Coronary artery (tissue), 2 donors: ENCODE measurements around the gene PIK3CG.

Source experiments
- DNase-seq: peaks from one replicate; pipeline ENCODE4 v3.0.0-alpha.2; 2017; ENCODE audit warnings: low spot score
- H3K27ac ChIP-seq, 2 donors: fragments of 200-600 bp; sonication (generic); one replicate each; pipeline ENCODE4 v1.5.1; 2016 to 2019
- H3K4me3 ChIP-seq: fragments of 200-600 bp; sonication (generic); 2 replicates; pipeline ENCODE4 v1.5.1; 2016; ENCODE audit warnings: mild to moderate bottlenecking, moderate library complexity
- TF ChIP-seq, protein P1 (sequence below): fragments of 200-600 bp; sonication (generic); IDR thresholded peaks from one replicate; pipeline ENCODE4 v1.5.1; 2019; ENCODE audit warnings: antibody characterized with exemption

The PIK3CG gene

DNA sequence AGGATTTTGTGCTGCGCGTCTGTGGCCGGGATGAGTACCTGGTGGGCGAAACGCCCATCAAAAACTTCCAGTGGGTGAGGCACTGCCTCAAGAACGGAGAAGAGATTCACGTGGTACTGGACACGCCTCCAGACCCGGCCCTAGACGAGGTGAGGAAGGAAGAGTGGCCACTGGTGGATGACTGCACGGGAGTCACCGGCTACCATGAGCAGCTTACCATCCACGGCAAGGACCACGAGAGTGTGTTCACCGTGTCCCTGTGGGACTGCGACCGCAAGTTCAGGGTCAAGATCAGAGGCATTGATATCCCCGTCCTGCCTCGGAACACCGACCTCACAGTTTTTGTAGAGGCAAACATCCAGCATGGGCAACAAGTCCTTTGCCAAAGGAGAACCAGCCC, 3.3 kb downstream of the PIK3CG start:
- Histone ChIP-seq H3K4me3 (no peak overlapping the region), H3K27ac (no peak overlapping the region)
- TF ChIP-seq, protein P1, sequence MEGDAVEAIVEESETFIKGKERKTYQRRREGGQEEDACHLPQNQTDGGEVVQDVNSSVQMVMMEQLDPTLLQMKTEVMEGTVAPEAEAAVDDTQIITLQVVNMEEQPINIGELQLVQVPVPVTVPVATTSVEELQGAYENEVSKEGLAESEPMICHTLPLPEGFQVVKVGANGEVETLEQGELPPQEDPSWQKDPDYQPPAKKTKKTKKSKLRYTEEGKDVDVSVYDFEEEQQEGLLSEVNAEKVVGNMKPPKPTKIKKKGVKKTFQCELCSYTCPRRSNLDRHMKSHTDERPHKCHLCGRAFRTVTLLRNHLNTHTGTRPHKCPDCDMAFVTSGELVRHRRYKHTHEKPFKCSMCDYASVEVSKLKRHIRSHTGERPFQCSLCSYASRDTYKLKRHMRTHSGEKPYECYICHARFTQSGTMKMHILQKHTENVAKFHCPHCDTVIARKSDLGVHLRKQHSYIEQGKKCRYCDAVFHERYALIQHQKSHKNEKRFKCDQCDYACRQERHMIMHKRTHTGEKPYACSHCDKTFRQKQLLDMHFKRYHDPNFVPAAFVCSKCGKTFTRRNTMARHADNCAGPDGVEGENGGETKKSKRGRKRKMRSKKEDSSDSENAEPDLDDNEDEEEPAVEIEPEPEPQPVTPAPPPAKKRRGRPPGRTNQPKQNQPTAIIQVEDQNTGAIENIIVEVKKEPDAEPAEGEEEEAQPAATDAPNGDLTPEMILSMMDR = no peak
- no peak for DNase-seq

DNA sequence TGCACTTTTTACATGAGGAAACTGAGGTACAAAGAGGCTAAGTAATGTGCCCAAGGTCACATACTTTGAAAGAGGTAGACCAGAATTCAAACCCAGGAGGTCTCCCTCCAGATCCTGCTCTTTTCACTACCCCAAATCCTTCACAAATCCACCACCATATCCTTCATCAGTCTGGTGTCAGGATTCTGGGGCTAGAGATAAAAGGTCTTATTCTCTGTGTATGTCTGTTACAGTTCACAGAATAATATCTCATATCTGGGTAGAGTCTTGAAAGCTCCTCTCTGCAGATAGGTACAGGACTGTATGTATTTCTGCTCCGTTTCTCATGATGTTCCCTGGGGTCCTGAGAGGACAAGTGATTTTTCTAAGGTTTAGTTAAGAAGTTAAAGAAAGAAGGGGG, 4.9 kb downstream of the PIK3CG start:
- DNase-seq = no peak
- H3K27ac ChIP-seq = no peak overlapping the region
- no peak overlapping the region for H3K4me3 ChIP-seq
- TF ChIP-seq, protein P1 = no peak

DNA sequence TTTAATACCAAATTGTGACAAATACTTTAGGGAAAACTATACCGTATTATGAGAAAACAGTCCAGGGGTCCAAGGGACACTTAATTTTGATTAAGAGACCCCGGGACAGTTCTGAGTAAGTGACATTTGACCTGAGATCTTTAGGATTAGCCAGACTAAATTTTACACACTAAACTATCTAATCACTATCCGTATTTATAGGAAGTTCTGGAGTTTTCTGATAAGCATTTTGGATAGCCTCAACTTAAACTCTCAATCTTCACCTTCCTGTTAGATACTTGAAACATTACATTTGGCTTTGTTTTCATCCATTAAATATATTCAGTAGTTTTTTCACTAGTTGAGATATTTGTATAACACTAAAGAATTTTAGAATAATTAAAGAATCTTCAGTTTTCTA, 5.4 kb downstream of the PIK3CG start:
- Histone ChIP-seq H3K4me3 (no peak overlapping the region), H3K27ac (no peak overlapping the region)
- no peak for DNase-seq
- TF ChIP-seq, protein P1 = no peak

DNA sequence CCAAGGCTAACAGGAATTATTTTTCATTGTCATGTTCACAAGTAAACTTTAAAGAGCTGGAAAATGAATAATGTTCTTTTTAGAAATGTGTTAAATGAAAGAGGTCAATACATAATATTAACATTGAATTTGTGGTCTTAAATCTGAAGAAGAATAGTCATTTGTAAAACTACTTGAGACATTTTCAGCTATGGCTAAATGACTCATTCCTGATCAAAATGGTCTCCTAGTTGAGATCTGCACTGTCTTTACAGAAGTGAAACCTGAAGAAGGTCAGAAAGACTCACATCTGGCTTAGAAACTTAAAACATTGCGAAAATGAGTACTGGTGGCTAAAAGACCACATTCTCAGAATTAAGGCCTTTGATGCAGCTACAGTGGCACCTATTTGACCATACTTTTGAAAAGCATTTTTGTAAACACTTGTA, 5.9 kb downstream of the PIK3CG start:
- Histone ChIP-seq H3K27ac (no peak overlapping the region), H3K4me3 (no peak overlapping the region)
- TF ChIP-seq, protein P1 = no peak
- DNase-seq = no peak

DNA sequence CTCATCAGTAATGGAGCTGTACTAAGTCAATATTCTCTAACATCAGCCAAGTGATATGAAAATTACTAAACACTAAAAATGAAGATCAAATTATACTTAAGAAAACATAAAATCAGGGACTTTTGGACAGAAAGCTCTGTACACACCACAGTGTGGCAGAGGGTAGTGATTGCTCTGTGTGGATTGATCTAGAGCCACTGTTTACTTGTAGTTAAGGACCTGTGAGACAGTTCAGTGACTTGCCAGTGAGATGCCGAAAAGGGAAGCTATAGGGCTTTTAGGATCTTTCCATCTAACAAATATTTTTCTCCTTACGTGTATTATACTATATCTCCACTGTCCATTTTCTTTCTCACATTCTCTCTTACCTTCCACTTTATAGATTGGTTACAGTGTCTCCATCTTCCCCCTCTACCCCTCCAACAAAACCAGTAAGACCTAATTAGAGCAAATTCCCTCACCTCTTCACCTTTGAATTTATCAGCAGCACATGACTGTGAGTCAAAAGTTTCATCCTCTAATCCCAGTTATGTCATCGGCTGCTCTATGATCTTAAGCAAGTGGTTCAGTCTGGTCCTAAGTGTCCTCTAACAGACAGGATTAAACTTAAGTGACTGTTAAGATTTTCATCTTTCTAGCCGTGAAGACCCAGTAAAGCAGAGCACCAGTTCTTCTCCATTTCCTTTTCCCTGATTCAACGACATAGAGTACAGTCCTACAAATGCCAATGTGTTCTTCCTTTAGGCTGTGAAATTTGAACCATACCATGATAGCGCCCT, 6.9 kb downstream of the PIK3CG start:
- Histone ChIP-seq H3K4me3 (no peak overlapping the region), H3K27ac (no peak overlapping the region)
- DNase-seq = no peak
- TF ChIP-seq, protein P1 = no peak

DNA sequence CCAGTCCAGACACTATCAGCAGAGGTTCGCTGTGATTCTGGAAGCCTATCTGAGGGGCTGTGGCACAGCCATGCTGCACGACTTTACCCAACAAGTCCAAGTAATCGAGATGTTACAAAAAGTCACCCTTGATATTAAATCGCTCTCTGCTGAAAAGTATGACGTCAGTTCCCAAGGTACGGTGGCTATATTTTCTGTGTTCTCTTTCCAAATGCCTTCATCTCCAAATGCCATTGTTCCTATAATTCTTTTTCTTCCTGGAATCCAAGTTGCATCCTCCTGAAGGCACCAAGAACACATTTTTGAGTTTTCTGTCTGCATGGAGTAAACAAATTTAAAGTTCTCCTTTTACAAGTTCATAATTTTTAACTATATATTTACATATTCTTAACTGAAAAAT, 7.7 kb downstream of the PIK3CG start:
- H3K4me3 ChIP-seq = no peak overlapping the region
- TF ChIP-seq, protein P1 = no peak
- no peak overlapping the region for H3K27ac ChIP-seq
- no peak for DNase-seq

DNA sequence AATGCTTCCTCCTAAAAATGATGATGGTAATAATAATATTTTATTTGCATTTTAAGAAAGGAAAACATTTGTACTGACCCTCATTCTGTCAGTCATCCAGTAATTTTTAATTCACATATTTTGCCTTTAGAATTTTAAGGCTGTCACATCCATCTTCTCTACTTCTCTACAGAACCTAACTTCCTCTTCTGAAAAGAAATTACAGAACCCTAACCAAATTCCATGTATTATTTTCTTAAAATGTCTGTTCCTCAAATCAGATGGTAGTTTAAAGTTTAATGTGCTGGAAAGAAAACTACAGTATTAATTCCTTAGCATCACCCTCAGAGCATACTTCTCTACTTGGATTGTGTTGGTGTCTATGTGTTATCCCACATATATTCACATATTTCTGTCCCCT, 9.0 kb downstream of the PIK3CG start:
- TF ChIP-seq, protein P1 = no peak
- no peak for DNase-seq
- no peak overlapping the region for H3K27ac ChIP-seq
- H3K4me3 ChIP-seq = no peak overlapping the region
